Measurements from ENCODE around the gene APOBEC3A.
"Not testable (repeated sequence)": the region's sequence is repeated elsewhere in the genome, so short reads cannot be mapped to it uniquely, and the experiment has no call there.

Gene APOBEC3A

GRCh38 chr22:38943882-38944281 is 13.5 kb upstream of the APOBEC3A start:
- DNase-seq, result no peak

DNA sequence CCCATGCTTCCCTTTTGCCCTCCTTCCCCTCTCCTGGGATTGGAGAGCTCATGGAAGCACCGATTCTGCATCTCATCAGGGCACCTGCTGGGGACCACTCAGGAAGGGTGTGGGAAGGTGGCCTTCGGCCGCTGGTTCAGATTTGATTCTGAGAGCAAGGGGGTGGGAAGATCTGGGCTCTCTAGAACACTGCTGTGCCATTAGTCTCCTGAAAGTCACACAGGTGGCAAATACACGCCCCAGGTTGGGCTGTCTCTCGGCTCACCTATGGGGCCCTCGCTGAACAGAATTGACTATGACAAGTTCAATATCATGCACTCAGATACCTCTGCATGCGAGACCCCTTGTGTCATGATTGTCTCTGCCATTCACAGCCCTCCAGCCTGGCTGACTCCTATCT is 12.8 kb upstream of the APOBEC3A start:
- DNase-seq, result no peak

- DNase-seq, result not testable (repeated sequence)
Measured at GRCh38 chr22:38945706-38946338, 11.6 kb upstream of the APOBEC3A start.

DNA sequence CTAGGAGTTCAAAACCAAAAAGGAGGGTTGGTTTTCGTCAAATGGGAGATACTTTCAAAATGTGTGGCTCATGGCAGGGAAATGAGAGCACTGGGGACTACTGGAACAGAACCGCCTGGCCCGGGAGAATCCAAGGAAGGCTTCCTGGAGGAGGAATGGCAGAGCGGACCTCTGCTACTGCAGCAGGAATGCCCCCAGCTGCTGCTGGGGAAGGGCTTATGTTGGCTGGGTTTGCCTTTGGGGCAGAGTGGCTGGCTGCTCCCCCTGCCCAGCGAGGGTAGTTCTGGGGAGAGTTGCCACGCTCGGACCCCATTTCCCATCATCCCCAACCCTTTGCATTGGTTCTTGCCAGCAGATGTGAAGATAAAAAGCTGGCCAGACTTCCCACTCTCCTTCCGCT is 10.6 kb upstream of the APOBEC3A start:
- DNase-seq, result no peak

DNA sequence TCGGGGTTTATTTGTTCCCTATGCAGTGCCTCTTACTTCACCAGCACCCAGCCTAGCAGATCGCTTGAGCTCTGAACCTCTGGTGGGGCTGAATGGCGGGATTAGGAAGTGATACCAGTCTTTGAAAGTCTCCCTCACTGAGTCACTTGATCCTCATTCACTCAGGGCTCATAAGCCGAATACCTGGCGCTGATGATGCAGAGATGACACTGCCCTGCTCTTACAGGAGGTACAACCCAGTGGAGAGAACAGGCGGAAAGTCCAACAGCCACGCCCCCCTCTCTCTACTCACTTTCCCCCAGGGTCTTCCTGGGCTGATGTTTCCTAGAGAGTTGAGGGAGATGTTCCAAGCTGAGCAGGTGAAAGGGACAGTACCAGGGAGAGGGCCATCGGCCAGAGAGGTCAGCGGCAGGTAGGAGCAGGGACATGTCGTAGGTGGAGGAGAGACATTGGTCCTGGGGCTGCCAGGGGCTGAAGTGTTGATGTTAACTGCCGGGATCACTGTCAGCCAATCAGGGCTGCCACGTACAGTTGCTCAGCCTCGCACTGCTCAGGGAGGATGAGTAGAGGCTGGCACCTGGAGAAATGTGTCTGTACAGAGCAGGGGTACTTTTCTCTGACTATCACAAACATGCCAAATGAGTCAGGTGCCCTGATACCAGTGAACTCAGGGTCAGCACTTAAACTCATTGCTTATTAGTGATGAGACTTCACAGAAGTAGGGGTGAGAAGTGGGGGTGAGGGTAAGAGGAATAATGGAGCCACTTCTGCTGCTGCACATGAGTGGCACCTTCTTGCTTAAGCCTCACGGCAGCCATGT is 9.9 kb upstream of the APOBEC3A start:
- peak; percentile 35 for DNase-seq

GRCh38 chr22:38948181-38948940 is 9.0 kb upstream of the APOBEC3A start:
- no peak for DNase-seq

- no peak for DNase-seq
Measured at GRCh38 chr22:38949889-38950405, 7.5 kb upstream of the APOBEC3A start.

GRCh38 chr22:38950527-38951295 is 6.7 kb upstream of the APOBEC3A start:
- no peak for DNase-seq

GRCh38 chr22:38951734-38952133 is 5.7 kb upstream of the APOBEC3A start:
- no peak for DNase-seq

DNA sequence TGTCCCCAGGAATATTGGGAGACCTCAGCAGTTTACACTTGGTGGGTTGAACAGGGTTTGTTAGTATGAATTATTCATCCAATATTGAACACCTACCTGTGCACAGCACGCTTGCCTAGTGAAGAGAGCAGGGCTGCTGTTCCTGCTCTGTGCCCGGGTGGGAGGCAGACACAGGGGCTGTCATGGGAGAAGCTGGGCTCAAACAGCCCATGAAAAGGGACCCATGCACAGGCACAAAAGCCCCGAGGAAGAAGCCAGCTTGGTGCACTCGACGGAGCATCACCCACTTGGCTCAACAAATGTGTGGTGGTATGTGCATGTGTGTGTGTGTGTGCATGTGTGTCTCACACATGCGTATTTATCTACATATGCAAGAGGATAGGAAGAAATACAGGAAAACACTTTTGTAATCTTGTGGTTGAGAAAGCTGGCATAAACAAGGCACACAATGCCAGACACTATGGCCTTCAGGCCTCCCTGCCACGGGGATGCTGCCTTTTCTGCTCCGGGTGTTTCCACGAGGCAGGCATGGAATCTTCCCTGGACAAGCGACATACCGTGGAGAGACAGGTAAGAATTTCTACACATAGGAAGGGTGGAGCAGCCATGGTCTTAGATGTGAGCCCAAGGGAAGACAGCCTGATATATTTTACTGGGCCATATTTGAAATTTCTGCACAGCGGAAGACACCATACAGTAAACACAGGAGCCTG is 5.0 kb upstream of the APOBEC3A start:
- no peak for DNase-seq

DNA sequence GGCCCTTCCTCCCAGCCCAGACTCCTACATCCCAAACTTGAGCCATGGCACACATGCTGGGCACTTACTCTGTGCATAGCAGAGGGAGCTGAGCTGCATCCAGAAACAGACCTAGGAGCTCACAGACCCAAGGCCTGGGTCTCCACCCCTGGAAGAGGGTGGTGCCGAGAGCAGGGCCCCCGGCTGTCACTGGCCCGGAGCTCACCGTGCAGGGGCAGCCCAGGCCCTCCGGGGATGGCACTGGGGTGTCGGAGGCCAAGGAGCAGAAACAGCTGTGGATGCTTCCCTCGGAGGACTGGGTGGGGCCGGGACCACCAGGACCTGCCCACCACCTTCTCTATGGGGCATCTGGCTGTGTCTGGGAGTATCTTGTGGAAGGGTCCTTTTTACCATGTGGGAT is 4.3 kb upstream of the APOBEC3A start:
- DNase-seq, result no peak

- no peak for DNase-seq
Measured at GRCh38 chr22:38953577-38954413, 3.6 kb upstream of the APOBEC3A start.

GRCh38 chr22:38954414-38955043 is 2.9 kb upstream of the APOBEC3A start:
- DNase-seq, result no peak

DNA sequence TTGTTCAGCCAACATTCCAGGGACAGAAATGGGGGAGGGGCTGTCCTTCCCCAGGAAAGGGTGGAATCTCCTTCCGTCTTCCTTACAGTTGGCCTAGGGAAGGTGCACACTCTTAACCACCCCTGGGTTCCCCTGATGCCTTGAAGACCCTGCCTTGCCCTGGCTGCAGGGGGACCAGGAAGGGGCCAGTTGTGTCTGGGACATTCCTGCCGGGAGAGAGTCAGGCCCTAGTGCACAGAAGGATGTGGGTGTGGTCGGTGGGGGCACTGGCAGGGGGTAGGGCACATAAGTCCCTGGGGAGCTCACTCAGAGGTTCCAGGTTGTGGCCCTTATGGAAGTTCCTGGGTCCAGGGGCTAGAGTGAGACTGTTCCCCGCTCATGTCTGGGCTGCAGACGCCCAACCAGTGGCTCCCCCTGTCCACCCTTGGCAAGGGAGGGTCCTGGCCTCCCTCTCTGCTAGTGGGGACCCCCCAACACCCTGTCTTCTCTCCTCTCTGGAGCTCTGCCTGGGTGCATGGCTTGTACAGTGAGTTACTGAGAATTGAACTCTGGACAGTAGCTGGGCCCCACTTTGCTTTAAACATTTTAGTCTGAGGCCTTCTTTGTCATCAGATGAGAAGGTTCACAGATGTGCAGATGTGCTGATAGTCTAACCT is 2.0 kb upstream of the APOBEC3A start:
- DNase-seq, result no peak

DNA sequence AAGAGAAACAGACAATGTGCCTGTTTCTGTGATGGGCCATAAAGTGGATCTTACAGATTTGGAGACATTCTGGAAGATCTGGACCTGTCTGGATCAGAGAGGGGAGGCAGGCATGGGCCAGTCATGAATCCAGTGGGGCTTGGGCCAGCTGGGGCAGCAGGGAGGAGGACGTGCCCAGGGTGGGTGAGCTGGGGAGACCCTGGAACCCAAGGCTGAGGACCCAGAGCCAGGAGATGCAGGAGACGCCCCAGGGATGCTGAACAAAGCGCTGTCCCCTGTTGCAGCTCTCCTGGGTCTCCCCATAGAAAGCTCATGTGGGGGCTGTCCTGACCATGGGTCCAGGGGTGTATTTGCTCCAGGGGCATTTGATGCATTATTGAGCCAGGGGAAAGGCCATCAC is 1.5 kb upstream of the APOBEC3A start:
- DNase-seq, result no peak

- DNase-seq, result no peak
Measured at GRCh38 chr22:38956551-38956950, 858 bp upstream of the APOBEC3A start.

- DNase-seq, result no peak
Measured at GRCh38 chr22:38957808-38958650, 620 bp downstream of the APOBEC3A start.

DNA sequence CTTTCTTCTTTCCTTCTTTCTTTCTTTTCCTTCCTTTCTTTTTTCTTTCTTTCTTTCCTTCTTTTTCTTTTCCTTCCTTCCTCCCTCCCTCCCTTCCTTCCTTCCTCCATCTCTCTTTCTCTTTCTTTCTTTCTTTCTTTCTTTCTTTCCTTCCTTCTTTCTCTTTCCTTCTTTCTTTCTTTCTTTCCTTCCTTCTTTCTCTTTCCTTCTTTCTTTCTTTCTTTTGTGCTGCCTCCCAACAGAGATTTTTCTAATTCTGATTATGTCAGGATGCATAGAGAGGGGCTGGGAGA is 1.2 kb downstream of the APOBEC3A start:
- not testable (repeated sequence) for DNase-seq

DNA sequence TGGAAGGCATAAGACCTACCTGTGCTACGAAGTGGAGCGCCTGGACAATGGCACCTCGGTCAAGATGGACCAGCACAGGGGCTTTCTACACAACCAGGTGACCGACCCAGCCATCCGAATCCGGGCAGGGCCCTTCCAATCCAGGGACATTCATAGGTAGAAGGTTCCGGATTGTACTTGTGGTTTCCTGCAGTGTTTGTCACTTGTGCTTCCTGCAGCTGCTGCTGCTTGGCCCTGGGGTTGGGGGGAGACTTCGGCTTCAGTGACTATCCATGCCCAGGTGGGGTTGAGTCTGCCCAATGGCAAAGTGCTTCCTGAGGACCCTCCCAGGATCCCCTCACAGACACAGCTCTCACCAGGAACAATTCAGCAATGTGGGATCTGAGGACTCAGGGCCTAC is 2.2 kb downstream of the APOBEC3A start:
- no peak for DNase-seq

Data from eye (tissue), 1 donor.